Spleen (tissue), 7 donors: ENCODE measurements around the gene SKI.
"Not testable (repeated sequence)": the region's sequence is repeated elsewhere in the genome, so short reads cannot be mapped to it uniquely, and the experiment has no call there.

Experiments
- POLR2AphosphoS5 ChIP-seq, 3 donors: sonication (generic); formaldehyde crosslinking; IDR thresholded peaks; one replicate each; pipeline ENCODE4 v1.5.1; 2017; ENCODE audit warnings: antibody characterized with exemption in 3 of 3
- TF ChIP-seq, protein P1 (sequence below), 11 experiments: fragments of 200-600 bp in 7 of 11; fragments of 450-650 bp in 4 of 11; sonication (generic) in 4 of 11; IDR thresholded peaks in 8 of 11; conservative IDR thresholded peaks in 3 of 11; 1 replicate in 7 of 11; 2 replicates in 4 of 11; pipeline versions ENCODE4 v1.4.0 to v1.8.0; 2016 to 2021; ENCODE audit warnings: antibody characterized with exemption in 11 of 11, inconsistent platforms in 4 of 11, mild to moderate bottlenecking in 1 of 11
- donor health status: DM: no; HTN: no; CAD: no; lungs with moderate emphysema.
- donor health status: DM: no; HTN: no; CAD: no.
- donor health status: DM: no; HTN: no; CAD: no.

- TF ChIP-seq, protein P1, sequence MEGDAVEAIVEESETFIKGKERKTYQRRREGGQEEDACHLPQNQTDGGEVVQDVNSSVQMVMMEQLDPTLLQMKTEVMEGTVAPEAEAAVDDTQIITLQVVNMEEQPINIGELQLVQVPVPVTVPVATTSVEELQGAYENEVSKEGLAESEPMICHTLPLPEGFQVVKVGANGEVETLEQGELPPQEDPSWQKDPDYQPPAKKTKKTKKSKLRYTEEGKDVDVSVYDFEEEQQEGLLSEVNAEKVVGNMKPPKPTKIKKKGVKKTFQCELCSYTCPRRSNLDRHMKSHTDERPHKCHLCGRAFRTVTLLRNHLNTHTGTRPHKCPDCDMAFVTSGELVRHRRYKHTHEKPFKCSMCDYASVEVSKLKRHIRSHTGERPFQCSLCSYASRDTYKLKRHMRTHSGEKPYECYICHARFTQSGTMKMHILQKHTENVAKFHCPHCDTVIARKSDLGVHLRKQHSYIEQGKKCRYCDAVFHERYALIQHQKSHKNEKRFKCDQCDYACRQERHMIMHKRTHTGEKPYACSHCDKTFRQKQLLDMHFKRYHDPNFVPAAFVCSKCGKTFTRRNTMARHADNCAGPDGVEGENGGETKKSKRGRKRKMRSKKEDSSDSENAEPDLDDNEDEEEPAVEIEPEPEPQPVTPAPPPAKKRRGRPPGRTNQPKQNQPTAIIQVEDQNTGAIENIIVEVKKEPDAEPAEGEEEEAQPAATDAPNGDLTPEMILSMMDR (IDR thresholded peaks at IDR 0.05 in 8 of 11, conservative IDR thresholded peaks at IDR 0.05 in 3 of 11), result not testable (repeated sequence)
- TF ChIP-seq POLR2AphosphoS5 (IDR thresholded peaks at IDR 0.05), result not testable (repeated sequence)
These were observed 68.1 kb downstream of the SKI start for GRCh38 chr1:2296211-2296610.
